Globus pallidus (tissue), 1 donor: ENCODE data around the gene VEPH1.
A peak's percentile ranks its signal among the peaks of the same experiment; 100 is the strongest.

Experiments used
- DNase-seq: peaks from one replicate; pipeline ENCODE4 v3.0.0-alpha.2; 2015; ENCODE audit warnings: low spot score

The VEPH1 gene

GRCh38 chr3:157301755-157302154 lies 201.5 kb downstream of the VEPH1 start:
- no peak for DNase-seq

GRCh38 chr3:157300981-157301663 lies 202.1 kb downstream of the VEPH1 start:
- DNase-seq = no peak

GRCh38 chr3:157300094-157300493 lies 203.1 kb downstream of the VEPH1 start:
- DNase-seq = no peak

GRCh38 chr3:157297328-157297915 lies 205.8 kb downstream of the VEPH1 start:
- DNase-seq = no peak

GRCh38 chr3:157294953-157295352 lies 208.3 kb downstream of the VEPH1 start:
- DNase-seq = no peak

- no peak for DNase-seq
These were observed 208.7 kb downstream of the VEPH1 start for GRCh38 chr3:157294491-157294890.

- no peak for DNase-seq
These were observed 212.4 kb downstream of the VEPH1 start for GRCh38 chr3:157290766-157291165.

- DNase-seq = no peak
These were observed 217.2 kb downstream of the VEPH1 start for GRCh38 chr3:157285966-157286365.

GRCh38 chr3:157285141-157285540 lies 218.1 kb downstream of the VEPH1 start:
- DNase-seq = no peak

GRCh38 chr3:157284688-157285087 lies 218.5 kb downstream of the VEPH1 start:
- no peak for DNase-seq

- DNase-seq = no peak
These were observed 220.7 kb downstream of the VEPH1 start for GRCh38 chr3:157282261-157283191.

GRCh38 chr3:157280786-157281185 lies 222.4 kb downstream of the VEPH1 start:
- no peak for DNase-seq

GRCh38 chr3:157280354-157280753 lies 222.9 kb downstream of the VEPH1 start:
- no peak for DNase-seq

GRCh38 chr3:157279237-157279636 lies 224.0 kb downstream of the VEPH1 start:
- no peak for DNase-seq

- no peak for DNase-seq
These were observed 226.4 kb downstream of the VEPH1 start for GRCh38 chr3:157276801-157277200.

GRCh38 chr3:157275832-157276231 lies 227.4 kb downstream of the VEPH1 start:
- no peak for DNase-seq

GRCh38 chr3:157274644-157275137 lies 228.5 kb downstream of the VEPH1 start:
- DNase-seq = peak; percentile 27

- DNase-seq = no peak
These were observed 231.8 kb downstream of the VEPH1 start for GRCh38 chr3:157271283-157271882.

GRCh38 chr3:157268026-157268425 lies 235.2 kb downstream of the VEPH1 start:
- no peak for DNase-seq

- DNase-seq = no peak
These were observed 237.3 kb downstream of the VEPH1 start for GRCh38 chr3:157265931-157266330.

- no peak for DNase-seq
These were observed 240.2 kb downstream of the VEPH1 start for GRCh38 chr3:157263027-157263426.

- DNase-seq = no peak
These were observed 242.2 kb downstream of the VEPH1 start for GRCh38 chr3:157261000-157261399.
